HG03045 (cell line): ENCODE data around the gene MIF.

Source experiments
- ATAC-seq: cut with Tn5 transposase; IDR thresholded peaks from one replicate; pipeline ENCODE4 v1.9.1; 2021; ENCODE audit warnings: mild to moderate bottlenecking, moderate library complexity; ENCODE audit not compliant: unreplicated experiment

Gene MIF

GRCh38 chr22:23875801-23876200, 18.4 kb upstream of the MIF start:
- no peak for ATAC-seq

- no peak for ATAC-seq
These were observed 16.6 kb upstream of the MIF start for GRCh38 chr22:23877566-23877965.

GRCh38 chr22:23878219-23878618, 16.0 kb upstream of the MIF start:
- ATAC-seq: no peak

GRCh38 chr22:23882370-23882769, 11.8 kb upstream of the MIF start:
- ATAC-seq: no peak

GRCh38 chr22:23883658-23884057, 10.5 kb upstream of the MIF start:
- no peak for ATAC-seq

- no peak for ATAC-seq
These were observed 10.0 kb upstream of the MIF start for GRCh38 chr22:23884140-23884539.

- no peak for ATAC-seq
These were observed 5.4 kb upstream of the MIF start for GRCh38 chr22:23888615-23889401.

GRCh38 chr22:23889620-23890019, 4.6 kb upstream of the MIF start:
- ATAC-seq: no peak

- no peak for ATAC-seq
These were observed 2.5 kb upstream of the MIF start for GRCh38 chr22:23891726-23892125.

GRCh38 chr22:23892130-23892529, 2.1 kb upstream of the MIF start:
- no peak for ATAC-seq

- ATAC-seq: no peak
These were observed 1.5 kb upstream of the MIF start for GRCh38 chr22:23892706-23893105.

GRCh38 chr22:23893121-23893944, 850 bp upstream of the MIF start:
- no peak for ATAC-seq

- peak; percentile 33 for ATAC-seq
These were observed 771 bp downstream of the MIF start for GRCh38 chr22:23894710-23895598.

- ATAC-seq: no peak
These were observed 1.5 kb downstream of the MIF start for GRCh38 chr22:23895599-23896144.

GRCh38 chr22:23896166-23896522, 2.0 kb downstream of the MIF start:
- ATAC-seq: no peak

- ATAC-seq: no peak
These were observed 2.5 kb downstream of the MIF start for GRCh38 chr22:23896523-23897186.

GRCh38 chr22:23897320-23897719, 3.1 kb downstream of the MIF start:
- no peak for ATAC-seq

- no peak for ATAC-seq
These were observed 4.1 kb downstream of the MIF start for GRCh38 chr22:23898006-23898974.

- no peak for ATAC-seq
These were observed 5.0 kb downstream of the MIF start for GRCh38 chr22:23899042-23899745.
